ENCODE results near the gene FAM200B.

The FAM200B gene

DNA sequence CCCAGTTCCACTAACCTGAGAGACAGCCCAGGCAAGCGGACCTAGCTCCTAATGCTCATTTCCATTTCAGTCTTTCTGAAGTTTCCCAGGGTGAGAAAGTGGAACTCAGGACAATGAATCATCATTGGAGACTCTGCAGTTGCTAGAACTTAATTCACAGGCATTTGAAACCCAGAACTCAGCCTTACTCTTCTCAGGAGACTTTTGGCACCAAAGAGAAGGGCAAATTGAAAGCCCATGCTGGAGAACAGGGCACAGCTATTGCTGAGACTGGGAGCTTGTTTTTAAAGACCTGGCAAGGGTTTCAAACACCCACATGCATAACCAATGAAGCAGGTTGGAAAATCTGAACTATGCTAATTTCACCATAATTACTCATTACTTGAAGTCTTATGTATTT, 57.2 kb downstream of the FAM200B start:
- no peak for DNase-seq

Measured in NCI-H2171 treated with DMSO at 0.1 percent for 48 hours (cell line).